PFSK-1 (cell line): ENCODE results near the gene ARHGEF2.

Experiments
- FOXP2 ChIP-seq: optimal IDR thresholded peaks from 2 replicates; pipeline ENCODE3; 2011; ENCODE audit warnings: borderline replicate concordance, control low read depth, inconsistent platforms; ENCODE audit not compliant: insufficient read depth; ENCODE audit errors: extremely low read length, extremely low read depth
- POLR2AphosphoS5 ChIP-seq: IDR thresholded peaks from 2 replicates; pipeline ENCODE4 v1.6.1; 2012; ENCODE audit warnings: low read depth, mild to moderate bottlenecking, control low read depth, low read length, moderate library complexity
- REST ChIP-seq, 2 experiments: IDR thresholded peaks; 2 replicates each; pipeline versions ENCODE4 v1.6.1 to v1.8.0; 2011 to 2012; ENCODE audit warnings: low read depth in 2 of 2, low read length in 2 of 2, control low read depth in 1 of 2, inconsistent platforms in 1 of 2, mild to moderate bottlenecking in 1 of 2, moderate library complexity in 1 of 2; ENCODE audit not compliant: insufficient read depth in 1 of 2
- SIN3A ChIP-seq: IDR thresholded peaks from 2 replicates; pipeline ENCODE4 v1.6.1; 2012; ENCODE audit warnings: mild to moderate bottlenecking, low read length, moderate library complexity, borderline replicate concordance; ENCODE audit not compliant: insufficient read depth
- TAF1 ChIP-seq: IDR thresholded peaks from 2 replicates; pipeline ENCODE4 v1.6.1; 2012; ENCODE audit warnings: low read length, control low read depth, borderline replicate concordance; ENCODE audit not compliant: insufficient read depth

ARHGEF2 gene

GRCh38 chr1:156001662-156002171 lies 23.4 kb upstream of the ARHGEF2 start:
- TF ChIP-seq FOXP2 (no peak), SIN3A (no peak), TAF1 (no peak), REST (IDR thresholded peaks at IDR 0.05; ENCODE audit: insufficient read depth in 1 of 2, low read depth in 2 of 2, low read length in 2 of 2) (no peak), POLR2AphosphoS5 (no peak)

GRCh38 chr1:156001021-156001661 lies 22.8 kb upstream of the ARHGEF2 start:
- TF ChIP-seq TAF1: no peak
- no peak for TF ChIP-seq SIN3A
- no peak for TF ChIP-seq FOXP2
- no peak for TF ChIP-seq REST (IDR thresholded peaks at IDR 0.05; ENCODE audit: insufficient read depth in 1 of 2, low read depth in 2 of 2, low read length in 2 of 2)
- no peak for TF ChIP-seq POLR2AphosphoS5

- no peak for TF ChIP-seq REST (IDR thresholded peaks at IDR 0.05; ENCODE audit: insufficient read depth in 1 of 2, low read depth in 2 of 2, low read length in 2 of 2)
- TF ChIP-seq POLR2AphosphoS5: no peak
- no peak for TF ChIP-seq FOXP2
- TF ChIP-seq TAF1: no peak
- no peak for TF ChIP-seq SIN3A
These were observed 21.6 kb upstream of the ARHGEF2 start for GRCh38 chr1:155999964-156000363.

GRCh38 chr1:155996166-155996565 lies 17.8 kb upstream of the ARHGEF2 start:
- TF ChIP-seq POLR2AphosphoS5 (no peak), SIN3A (no peak), REST (IDR thresholded peaks at IDR 0.05; ENCODE audit: insufficient read depth in 1 of 2, low read depth in 2 of 2, low read length in 2 of 2) (no peak)

GRCh38 chr1:155993595-155993994 lies 15.2 kb upstream of the ARHGEF2 start:
- no peak for TF ChIP-seq TAF1
- TF ChIP-seq SIN3A: no peak
- no peak for TF ChIP-seq FOXP2
